A673 (cell line): ENCODE data around the gene EEF1B2.

Experiments
- CTCF ChIP-seq: fragments of 300-800, 200-600 bp; sonication (generic); conservative IDR thresholded peaks from 2 replicates; pipeline ENCODE4 v1.5.1; 2017; ENCODE audit warnings: low read depth, mild to moderate bottlenecking, antibody characterized with exemption, low read length, moderate library complexity, mixed read lengths
- EZH2 ChIP-seq: fragments of 200-600 bp; sonication (generic); IDR thresholded peaks from 2 replicates; pipeline ENCODE4 v1.6.1; 2017; ENCODE audit warnings: borderline replicate concordance, low read depth, mild to moderate bottlenecking, mixed read lengths, antibody characterized with exemption, low read length; ENCODE audit not compliant: poor library complexity, severe bottlenecking

GRCh38 chr2:206203331-206203730, 43.6 kb downstream of the EEF1B2 start:
- TF ChIP-seq EZH2 (no peak), CTCF (no peak)
